Mononuclear cell (primary cell): ENCODE results near the gene WNT7A. TPM values are rescaled to one million over a fixed set of nuclear protein-coding genes. Genes with fewer than 3 reads are reported as not detected.

Source experiments
- H3K27me3 ChIP-seq: 2 replicates; pipeline ENCODE4 v1.6.0; 2011; ENCODE audit warnings: low read length, control low read depth; ENCODE audit not compliant: insufficient read depth
- H3K4me1 ChIP-seq: 2 replicates; pipeline ENCODE4 v1.5.1; 2011; ENCODE audit warnings: mild to moderate bottlenecking, low read length, control low read depth; ENCODE audit not compliant: insufficient read depth
- H3K4me3 ChIP-seq: 2 replicates; pipeline ENCODE4 v1.5.1; 2011; ENCODE audit warnings: mild to moderate bottlenecking, low read length, moderate library complexity
- H3K9me3 ChIP-seq: 2 replicates; pipeline ENCODE4 v1.5.1; 2011; ENCODE audit warnings: low read depth, mild to moderate bottlenecking, control low read depth, low read length
- total RNA-seq: library from RNA; depleted of rRNA; stranded (reverse); fragments of >200 nt; gene quantifications from one replicate; pipeline ENCODE4 v1.2.3, GENCODE V29; 2012

Gene WNT7A
- total RNA-seq, 1 donor, result 4.8 TPM

DNA sequence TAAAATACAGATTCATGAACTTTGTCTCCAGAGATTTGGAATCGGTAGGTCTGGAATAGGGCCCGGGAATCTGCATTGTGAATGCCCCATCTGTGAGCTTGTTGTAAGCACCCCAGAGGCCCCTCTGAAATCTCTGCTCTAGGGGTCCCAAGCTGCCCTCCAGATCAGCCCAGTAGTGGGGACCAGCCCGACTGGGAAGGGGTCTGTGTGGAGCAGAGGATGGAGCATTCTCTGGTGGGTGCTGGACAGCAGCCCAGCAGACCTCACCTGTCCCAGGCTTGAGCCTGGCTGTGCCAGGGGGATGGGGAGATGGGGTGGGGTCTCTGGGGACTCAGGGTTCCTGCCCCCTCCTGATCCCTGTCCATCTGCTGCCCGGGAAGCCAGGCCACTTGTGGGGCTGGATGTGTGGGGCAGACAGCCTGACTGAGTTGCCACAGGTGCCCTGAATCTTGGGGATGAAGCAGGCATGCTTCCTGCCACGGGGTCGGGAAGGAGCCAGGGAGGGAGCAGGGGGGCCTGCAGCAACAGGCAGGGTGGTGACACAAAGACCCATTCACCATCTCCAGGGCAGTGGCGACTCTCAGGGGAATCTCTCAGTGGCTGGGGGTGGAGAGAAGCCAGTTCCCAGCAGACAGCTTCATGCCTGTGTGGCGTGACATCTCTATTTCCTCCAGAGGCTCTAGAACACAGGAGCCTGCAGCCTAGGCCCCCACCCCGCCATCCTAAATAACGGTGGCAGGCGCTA, 99.3 kb downstream of the WNT7A start:
- Histone ChIP-seq H3K4me1 (no peaks in the 10 kb centered on the region), H3K4me3 (no peak overlapping the region), H3K27me3 (no peaks in the 10 kb centered on the region), H3K9me3 (no peaks in the 10 kb centered on the region)

DNA sequence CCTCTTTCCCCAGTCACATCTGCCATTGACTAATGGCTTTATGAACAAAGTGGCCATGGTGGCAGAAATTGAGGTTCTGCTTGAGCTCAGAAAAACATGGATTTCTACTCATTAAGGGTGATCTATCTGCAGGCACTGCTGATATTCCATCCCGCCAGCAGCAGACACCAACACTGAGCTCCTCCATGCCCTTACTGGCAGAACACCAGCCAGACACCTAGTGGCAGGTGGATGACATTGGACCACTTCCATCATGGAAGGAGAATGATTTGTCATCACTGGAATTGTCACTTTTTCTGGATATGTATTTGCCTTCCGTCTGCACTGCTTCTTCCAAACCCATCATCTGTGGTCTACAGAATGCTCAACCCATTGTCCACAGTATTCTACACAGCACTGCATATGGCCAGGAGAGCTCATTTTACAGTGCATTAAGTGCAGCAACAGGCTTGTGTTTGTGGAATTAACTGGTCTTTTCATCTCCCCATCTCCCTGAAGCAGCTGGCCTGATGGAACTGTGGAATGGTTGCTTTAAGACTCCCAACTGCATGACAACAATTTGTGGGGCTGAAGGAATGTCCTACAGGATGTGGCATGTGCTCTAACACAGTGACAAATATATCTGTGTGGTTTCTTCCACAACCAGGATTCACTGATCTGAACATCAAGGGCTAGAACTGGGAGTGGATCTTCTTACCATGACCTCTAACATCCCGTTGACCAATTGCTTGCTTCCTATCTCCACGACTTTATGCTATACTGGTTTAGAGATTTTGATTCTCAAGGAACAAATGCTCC, 103.4 kb downstream of the WNT7A start:
- no peaks in the 10 kb centered on the region for H3K9me3 ChIP-seq
- H3K4me3 ChIP-seq, result no peak overlapping the region
- H3K27me3 ChIP-seq, result no peaks in the 10 kb centered on the region
- no peaks in the 10 kb centered on the region for H3K4me1 ChIP-seq

DNA sequence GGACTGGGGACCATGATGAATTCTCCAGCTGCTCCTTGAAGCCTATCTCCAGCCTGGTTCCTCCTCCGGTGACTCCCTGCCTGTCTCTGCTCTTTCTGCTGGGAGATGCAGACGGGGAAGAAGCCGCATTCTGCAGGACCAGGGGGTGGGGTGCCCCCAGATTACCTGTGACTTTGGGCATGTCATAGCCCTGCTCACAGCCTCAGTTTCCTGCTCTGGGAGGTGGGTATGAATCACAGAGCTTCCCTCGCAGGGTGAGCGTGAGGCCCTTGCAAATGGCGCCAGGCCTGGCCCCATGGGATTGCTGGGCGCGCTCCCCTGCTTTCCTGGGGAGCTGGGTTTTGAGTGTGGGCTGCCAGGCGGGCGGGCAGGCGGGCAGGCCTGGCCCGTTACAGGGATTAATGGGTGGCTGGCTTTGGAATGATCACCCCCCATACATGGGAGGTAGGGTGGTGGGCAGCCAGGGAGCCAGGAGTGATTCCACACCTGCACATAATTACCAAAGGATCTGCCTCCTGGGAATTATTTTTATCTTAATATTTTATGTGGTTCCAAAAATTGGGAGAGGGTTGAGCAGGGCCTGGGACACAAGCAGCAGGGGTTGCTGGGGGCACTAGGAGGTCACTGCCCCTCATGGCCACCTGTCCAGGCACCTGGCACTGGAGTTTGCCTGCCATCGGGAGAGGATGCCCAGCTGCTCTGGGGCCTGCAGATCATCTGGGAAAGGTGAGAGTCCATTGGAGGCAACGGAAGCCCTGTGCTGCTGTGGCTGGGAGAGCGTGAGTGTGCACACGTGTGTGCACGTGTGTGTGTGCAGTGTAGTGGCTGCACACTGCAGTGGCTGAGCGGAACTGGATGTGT, 106.8 kb downstream of the WNT7A start:
- Histone ChIP-seq H3K4me3 (no peak overlapping the region), H3K9me3 (no peaks in the 10 kb centered on the region), H3K27me3 (no peaks in the 10 kb centered on the region), H3K4me1 (peaks cover 5% of the 10 kb centered on the region)

DNA sequence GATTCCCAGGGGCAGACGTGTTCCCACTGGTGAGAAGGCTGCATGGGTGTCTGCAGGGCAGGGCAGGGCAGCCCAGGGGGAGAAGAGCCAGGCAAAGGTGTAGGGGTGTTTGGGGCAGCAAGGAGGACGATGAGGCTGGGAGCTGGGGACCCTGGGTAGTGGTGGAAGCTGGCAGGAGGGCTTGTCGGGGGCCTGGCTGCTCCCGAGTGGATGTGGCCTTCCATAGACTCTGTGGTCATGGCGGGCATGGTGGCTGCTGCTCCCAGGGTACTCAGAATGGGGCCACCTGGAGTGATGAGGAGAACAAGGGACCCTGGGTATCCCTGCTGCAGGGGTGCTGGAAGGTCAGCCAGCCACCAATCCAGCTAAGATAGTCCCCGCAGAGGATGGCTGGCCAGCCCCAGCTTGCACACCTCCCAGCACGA, 107.5 kb downstream of the WNT7A start:
- no peak overlapping the region for H3K4me3 ChIP-seq

DNA sequence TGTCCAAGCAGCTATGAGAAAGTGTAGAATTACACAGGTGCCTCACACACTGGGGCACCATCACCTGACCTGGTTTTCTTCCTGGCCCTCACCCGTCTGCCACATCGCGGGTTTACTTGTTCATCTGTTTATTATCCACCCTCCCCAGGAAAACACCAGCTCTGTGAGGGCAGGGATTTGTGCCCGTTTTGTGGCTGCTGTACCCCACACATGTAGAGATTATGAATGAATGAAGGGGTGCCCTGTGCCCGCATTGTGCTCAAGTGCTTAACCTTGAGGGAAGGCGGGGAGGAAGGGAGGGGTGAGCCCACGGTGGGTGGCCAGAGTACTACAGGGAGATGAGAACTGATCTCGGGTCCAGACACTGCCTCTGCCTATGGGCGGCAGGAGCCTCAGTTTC, 108.4 kb downstream of the WNT7A start:
- Histone ChIP-seq H3K4me3 (no peak overlapping the region), H3K27me3 (no peaks in the 10 kb centered on the region), H3K9me3 (no peaks in the 10 kb centered on the region), H3K4me1 (peaks cover 5% of the 10 kb centered on the region)

More for the DNA sequence above, 107.5 kb downstream of the WNT7A start:
- peaks cover 5% of the 10 kb centered on the region for H3K4me1 ChIP-seq
- no peaks in the 10 kb centered on the region for H3K9me3 ChIP-seq
- H3K27me3 ChIP-seq, result no peaks in the 10 kb centered on the region

DNA sequence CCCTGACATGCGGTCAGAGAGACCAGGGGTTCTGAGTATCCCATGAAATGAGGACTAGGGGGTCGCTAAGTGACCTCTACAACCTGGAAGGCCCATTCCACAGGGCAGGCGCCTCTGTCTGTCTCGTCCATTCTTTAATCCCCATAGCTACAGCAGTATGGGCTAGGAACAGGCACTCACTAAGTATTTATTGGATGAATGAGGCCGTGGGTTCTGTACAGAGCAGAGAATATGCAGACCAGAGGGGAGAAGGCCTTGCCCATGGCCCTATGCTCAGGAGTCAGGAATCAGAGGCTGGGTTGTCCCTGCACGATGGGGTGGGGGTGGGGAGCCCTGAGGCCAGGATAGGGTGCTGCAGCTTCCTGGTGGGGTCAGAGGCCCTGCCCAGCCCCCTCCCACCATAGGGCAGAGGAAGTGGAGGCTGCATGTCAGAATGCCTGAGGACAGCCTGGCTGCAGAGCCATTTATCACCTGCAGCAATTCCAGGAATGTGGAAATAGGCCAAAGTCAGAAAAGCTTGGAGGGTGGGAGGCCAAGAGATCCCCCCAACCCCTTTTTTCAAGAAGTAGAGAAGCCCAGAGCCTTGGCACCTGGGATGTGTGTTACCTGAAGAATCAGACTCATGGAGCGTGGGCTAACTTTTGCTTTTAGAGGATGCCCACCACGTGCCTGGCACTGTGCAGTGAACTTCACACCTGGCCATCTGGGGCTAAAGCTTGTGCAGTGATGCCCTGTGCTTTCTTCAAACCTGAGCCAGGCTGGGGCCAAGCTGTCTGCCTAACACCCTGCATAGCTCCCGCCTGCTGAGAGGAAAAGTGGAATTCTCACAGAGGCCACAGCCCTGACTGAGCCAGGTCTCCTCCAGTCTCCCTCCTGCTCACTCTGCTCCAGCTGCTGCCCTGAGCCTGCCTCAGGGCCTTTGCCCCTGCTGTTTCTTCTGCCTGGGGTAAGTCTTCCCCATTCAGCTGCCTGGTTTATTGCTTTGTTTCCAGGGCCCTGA, 109.4 kb downstream of the WNT7A start:
- Histone ChIP-seq H3K27me3 (no peaks in the 10 kb centered on the region), H3K4me1 (peaks cover 5% of the 10 kb centered on the region), H3K4me3 (no peak overlapping the region), H3K9me3 (no peaks in the 10 kb centered on the region)

DNA sequence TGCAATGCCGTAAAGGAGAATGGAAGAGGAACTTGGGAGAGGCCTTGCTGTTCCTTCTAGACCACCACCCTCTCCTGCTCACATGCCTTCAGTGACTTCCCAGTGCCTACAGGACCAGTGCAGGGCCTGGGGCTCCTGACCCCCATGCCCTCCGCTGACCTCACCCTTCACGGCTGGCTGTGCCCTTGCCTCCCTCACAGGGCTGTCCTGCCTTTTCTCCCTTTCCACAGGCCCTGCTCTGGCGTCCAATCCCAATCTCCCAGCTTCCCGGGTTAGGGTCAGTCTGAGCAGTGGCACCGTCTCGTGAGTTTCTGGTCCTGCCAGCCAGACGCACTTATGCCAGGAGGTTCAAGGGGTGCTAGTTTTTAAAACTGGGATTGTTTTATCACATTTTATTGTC, 110.4 kb downstream of the WNT7A start:
- H3K4me3 ChIP-seq, result no peak overlapping the region
- no peaks in the 10 kb centered on the region for H3K27me3 ChIP-seq
- H3K9me3 ChIP-seq, result no peaks in the 10 kb centered on the region
- peaks cover 5% of the 10 kb centered on the region for H3K4me1 ChIP-seq

DNA sequence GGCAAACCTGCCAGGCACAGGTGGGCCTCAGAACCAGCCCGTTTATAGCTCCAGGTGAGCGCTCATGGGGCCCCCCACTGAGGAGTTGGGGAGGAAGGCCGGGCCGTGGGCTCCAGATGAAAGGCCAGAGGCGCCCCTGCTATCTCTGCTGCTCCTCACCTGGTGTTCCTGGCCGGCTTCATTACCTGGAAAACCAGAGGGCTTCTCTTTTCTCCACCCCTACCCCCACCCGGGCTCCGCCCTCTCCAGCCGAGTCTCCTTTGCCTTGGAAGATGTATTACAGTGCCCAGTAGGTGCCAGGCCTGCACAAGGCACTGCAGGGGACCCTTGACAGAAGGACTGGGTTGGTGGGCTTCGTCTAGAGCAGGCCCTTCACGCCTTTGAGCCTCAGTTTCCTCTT, 111.4 kb downstream of the WNT7A start:
- Histone ChIP-seq H3K9me3 (no peaks in the 10 kb centered on the region), H3K4me3 (no peak overlapping the region), H3K27me3 (no peaks in the 10 kb centered on the region), H3K4me1 (peaks cover 5% of the 10 kb centered on the region)

DNA sequence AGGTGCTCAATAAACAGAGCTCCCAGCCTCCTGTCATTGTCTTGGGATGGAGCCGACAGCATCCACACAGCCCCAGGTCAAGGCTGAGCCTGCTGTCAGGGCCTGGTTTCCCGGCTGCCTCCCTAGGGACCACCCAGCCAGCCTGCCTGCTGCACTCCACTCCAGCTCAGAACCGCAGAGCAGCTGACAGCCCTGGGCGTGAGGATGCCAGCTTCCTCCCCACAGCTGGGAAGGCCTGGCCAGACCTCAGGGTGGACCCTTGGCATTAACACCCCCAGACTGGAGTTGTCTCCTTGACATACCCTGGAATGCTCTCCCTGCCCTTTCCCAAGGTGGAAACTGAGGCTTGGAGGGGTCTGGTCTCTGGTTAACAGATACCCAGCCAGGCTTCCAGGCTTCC, 112.0 kb downstream of the WNT7A start:
- Histone ChIP-seq H3K27me3 (no peaks in the 10 kb centered on the region), H3K4me1 (peaks cover 5% of the 10 kb centered on the region), H3K4me3 (no peak overlapping the region), H3K9me3 (no peaks in the 10 kb centered on the region)

DNA sequence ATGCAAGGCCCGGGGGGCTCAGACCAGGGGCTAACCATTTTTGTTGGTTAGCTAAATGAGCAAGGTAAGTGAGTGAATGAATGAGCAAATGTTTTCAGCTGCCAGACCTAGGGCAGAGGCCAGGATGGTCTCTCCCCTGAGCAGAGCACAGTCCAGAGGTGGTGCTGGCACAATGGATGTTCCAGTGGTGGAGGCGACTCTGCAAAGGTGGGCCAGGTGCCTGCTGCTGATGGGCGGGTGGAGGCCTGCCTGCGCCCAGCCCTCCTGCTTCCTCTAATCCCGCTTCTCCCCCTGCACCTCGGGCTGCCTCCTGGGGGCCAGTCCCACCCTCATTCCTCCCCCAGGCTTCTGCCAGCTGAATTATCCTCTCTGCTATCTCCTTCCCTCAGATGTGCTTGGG, 112.8 kb downstream of the WNT7A start:
- Histone ChIP-seq H3K4me1 (peaks cover 5% of the 10 kb centered on the region), H3K9me3 (no peaks in the 10 kb centered on the region), H3K27me3 (no peaks in the 10 kb centered on the region), H3K4me3 (no peak overlapping the region)

Other genes with a start within 250 kb of the WNT7A start
- gene CHCHD4, start 244.8 kb upstream of the WNT7A start, total RNA-seq, result 1.9 TPM
- 23.7 TPM for gene TMEM43, start 245.0 kb upstream of the WNT7A start, total RNA-seq